Astrocyte (in vitro differentiated cells and primary cell): Measurements from ENCODE around the gene ZNF362. TPM values are rescaled to one million over a fixed set of nuclear protein-coding genes. Genes with fewer than 3 reads are reported as not detected.

Experiments
- DNase-seq: peaks from one replicate; pipeline ENCODE4 v3.0.0-alpha.2; 2010; ENCODE audit warnings: low read depth
- FAIRE-seq: peaks from 2 replicates; lab custom pipeline; 2011; peaks lifted over from hg19 to GRCh38; lab: Jason Lieb, UNC
- H2AFZ ChIP-seq: 2 replicates; pipeline ENCODE4 v1.6.0; 2012; ENCODE audit warnings: low read depth, low read length, inconsistent platforms
- H3K27ac ChIP-seq: 2 replicates; pipeline ENCODE4 v1.5.1; 2011; ENCODE audit warnings: low read depth, low read length, inconsistent platforms
- H3K27me3 ChIP-seq: 2 replicates; pipeline ENCODE4 v1.6.0; 2011; ENCODE audit warnings: low read length, inconsistent platforms; ENCODE audit not compliant: insufficient read depth
- H3K36me3 ChIP-seq: 2 replicates; pipeline ENCODE4 v1.5.1; 2011; ENCODE audit warnings: low read length, inconsistent platforms; ENCODE audit not compliant: insufficient read depth
- H3K4me1 ChIP-seq: 2 replicates; pipeline ENCODE4 v1.5.1; 2011; ENCODE audit warnings: low read length, inconsistent platforms; ENCODE audit not compliant: insufficient read depth
- H3K4me2 ChIP-seq: 2 replicates; pipeline ENCODE4 v1.6.0; 2012; ENCODE audit warnings: low read length, inconsistent platforms
- H3K4me3 ChIP-seq: 2 replicates; pipeline ENCODE4 v1.5.1; 2011; ENCODE audit warnings: low read depth, mild to moderate bottlenecking, low read length, inconsistent platforms; ENCODE audit not compliant: insufficient read depth
- H3K79me2 ChIP-seq: 2 replicates; pipeline ENCODE4 v1.6.0; 2012; ENCODE audit warnings: mild to moderate bottlenecking, low read length, inconsistent platforms; ENCODE audit not compliant: insufficient read depth
- H3K9ac ChIP-seq: 2 replicates; pipeline ENCODE4 v1.6.0; 2012; ENCODE audit warnings: mild to moderate bottlenecking, low read length, inconsistent platforms
- H3K9me3 ChIP-seq: 2 replicates; pipeline ENCODE4 v1.5.1; 2012; ENCODE audit warnings: low read depth, mild to moderate bottlenecking, low read length, inconsistent platforms; ENCODE audit not compliant: insufficient read depth
- H4K20me1 ChIP-seq: 2 replicates; pipeline ENCODE4 v1.6.0; 2012; ENCODE audit warnings: low read length, inconsistent platforms; ENCODE audit not compliant: insufficient read depth
- H3K27ac Mint-ChIP-seq: one replicate; pipeline ENCODE4 v1.8.0; 2021; ENCODE audit warnings: mild to moderate bottlenecking, mixed read lengths; ENCODE audit not compliant: unreplicated experiment
- H3K27me3 Mint-ChIP-seq: one replicate; pipeline ENCODE4 v1.8.0; 2021; ENCODE audit warnings: low read depth, mixed read lengths; ENCODE audit not compliant: unreplicated experiment
- H3K36me3 Mint-ChIP-seq: one replicate; pipeline ENCODE4 v1.8.0; 2021; ENCODE audit warnings: low read depth, mixed read lengths; ENCODE audit not compliant: unreplicated experiment
- H3K4me1 Mint-ChIP-seq: one replicate; pipeline ENCODE4 v1.8.0; 2021; ENCODE audit warnings: low read depth, mixed read lengths; ENCODE audit not compliant: unreplicated experiment
- H3K4me3 Mint-ChIP-seq: one replicate; pipeline ENCODE4 v1.8.0; 2021; ENCODE audit warnings: mild to moderate bottlenecking, moderate library complexity, mixed read lengths; ENCODE audit not compliant: unreplicated experiment
- H3K9me3 Mint-ChIP-seq: one replicate; pipeline ENCODE4 v1.8.0; 2021; ENCODE audit warnings: mild to moderate bottlenecking, mixed read lengths; ENCODE audit not compliant: unreplicated experiment
- EZH2 ChIP-seq: IDR thresholded peaks from 2 replicates; pipeline ENCODE4 v1.6.1; 2012; ENCODE audit warnings: mild to moderate bottlenecking, low read length, inconsistent platforms; ENCODE audit not compliant: insufficient read depth
- total RNA-seq: library from RNA; stranded (reverse); gene quantifications from 2 replicates; pipeline ENCODE4 v1.2.1, GENCODE V29; 2021
- TF ChIP-seq, protein P1 (sequence below): IDR thresholded peaks from 2 replicates; pipeline ENCODE4 v1.5.1; 2011; ENCODE audit warnings: low read depth, mild to moderate bottlenecking, inconsistent platforms, low read length, moderate library complexity; ENCODE audit not compliant: insufficient read depth

Gene ZNF362
- total RNA-seq, 1 donor from 2014 or later, result 38.7 TPM

DNA sequence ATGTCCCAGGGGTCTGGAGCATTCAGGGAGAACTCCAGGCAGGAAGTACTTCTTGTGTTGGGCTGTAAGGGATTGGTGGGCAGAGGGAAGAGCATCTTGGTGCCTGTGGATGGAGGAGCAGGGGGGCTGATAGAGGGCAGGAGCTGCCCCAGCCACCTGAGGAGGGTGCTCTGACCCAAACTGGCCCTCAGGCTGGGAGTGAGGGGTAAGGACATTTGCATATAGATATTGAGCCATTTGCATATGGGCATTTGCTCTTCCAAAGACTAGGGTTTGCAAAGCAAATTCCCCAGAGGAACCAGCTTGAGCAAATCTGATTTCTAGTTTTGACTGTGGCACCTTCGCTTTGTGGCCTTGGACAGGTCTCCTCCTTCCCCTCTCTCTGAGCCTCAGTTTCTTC, 18.2 kb downstream of the ZNF362 start:
- no peak overlapping the region for H3K27ac Mint-ChIP-seq
- Histone ChIP-seq H2AFZ (no peak overlapping the region), H3K4me1 (no peaks in the 10 kb centered on the region), H3K9me3 (no peaks in the 10 kb centered on the region), H3K9ac (no peak overlapping the region), H4K20me1 (peaks cover 65% of the 10 kb centered on the region), H3K27ac (no peak overlapping the region), H3K4me2 (no peak overlapping the region), H3K4me3 (no peak overlapping the region), H3K79me2 (peaks cover 61% of the 10 kb centered on the region), H3K27me3 (no peaks in the 10 kb centered on the region), H3K36me3 (peaks cover 14% of the 10 kb centered on the region)
- no peak for FAIRE-seq
- H3K9me3 Mint-ChIP-seq, result no peaks in the 10 kb centered on the region
- peaks cover 20% of the 10 kb centered on the region for H3K36me3 Mint-ChIP-seq
- H3K4me3 Mint-ChIP-seq, result no peak overlapping the region
- TF ChIP-seq, protein P1, sequence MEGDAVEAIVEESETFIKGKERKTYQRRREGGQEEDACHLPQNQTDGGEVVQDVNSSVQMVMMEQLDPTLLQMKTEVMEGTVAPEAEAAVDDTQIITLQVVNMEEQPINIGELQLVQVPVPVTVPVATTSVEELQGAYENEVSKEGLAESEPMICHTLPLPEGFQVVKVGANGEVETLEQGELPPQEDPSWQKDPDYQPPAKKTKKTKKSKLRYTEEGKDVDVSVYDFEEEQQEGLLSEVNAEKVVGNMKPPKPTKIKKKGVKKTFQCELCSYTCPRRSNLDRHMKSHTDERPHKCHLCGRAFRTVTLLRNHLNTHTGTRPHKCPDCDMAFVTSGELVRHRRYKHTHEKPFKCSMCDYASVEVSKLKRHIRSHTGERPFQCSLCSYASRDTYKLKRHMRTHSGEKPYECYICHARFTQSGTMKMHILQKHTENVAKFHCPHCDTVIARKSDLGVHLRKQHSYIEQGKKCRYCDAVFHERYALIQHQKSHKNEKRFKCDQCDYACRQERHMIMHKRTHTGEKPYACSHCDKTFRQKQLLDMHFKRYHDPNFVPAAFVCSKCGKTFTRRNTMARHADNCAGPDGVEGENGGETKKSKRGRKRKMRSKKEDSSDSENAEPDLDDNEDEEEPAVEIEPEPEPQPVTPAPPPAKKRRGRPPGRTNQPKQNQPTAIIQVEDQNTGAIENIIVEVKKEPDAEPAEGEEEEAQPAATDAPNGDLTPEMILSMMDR, result no peak
- no peak for TF ChIP-seq EZH2
- H3K27me3 Mint-ChIP-seq, result no peaks in the 10 kb centered on the region
- H3K4me1 Mint-ChIP-seq, result no peaks in the 10 kb centered on the region
- DNase-seq, result no peak

DNA sequence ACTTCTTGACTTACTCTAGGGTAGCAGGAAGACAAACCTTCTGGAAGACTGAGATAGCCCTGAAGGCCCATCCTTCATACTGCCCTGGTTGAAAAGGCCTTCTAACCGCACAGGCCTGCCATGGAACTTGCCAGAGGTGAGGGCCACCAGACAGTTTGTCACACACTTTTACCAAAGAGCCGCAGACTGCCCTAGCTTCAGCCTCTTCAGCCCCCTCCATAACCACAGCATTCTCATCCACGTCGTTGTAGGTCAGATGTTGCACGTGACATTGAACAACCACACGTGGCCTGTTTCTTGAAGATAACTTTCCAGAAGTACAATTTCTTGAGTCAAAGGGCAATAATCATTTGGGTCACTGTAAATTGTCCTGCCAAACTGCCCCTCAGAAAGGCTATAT, 18.9 kb downstream of the ZNF362 start:
- Mint-ChIP-seq H3K27me3 (no peaks in the 10 kb centered on the region), H3K27ac (no peak overlapping the region), H3K4me3 (no peak overlapping the region), H3K9me3 (no peaks in the 10 kb centered on the region), H3K36me3 (peaks cover 18% of the 10 kb centered on the region), H3K4me1 (no peaks in the 10 kb centered on the region)
- no peak overlapping the region for H3K4me2 ChIP-seq
- no peak for FAIRE-seq
- no peaks in the 10 kb centered on the region for H3K4me1 ChIP-seq
- DNase-seq, result no peak
- H3K4me3 ChIP-seq, result no peak overlapping the region
- TF ChIP-seq, protein P1, result no peak
- TF ChIP-seq EZH2, result no peak
- H3K27ac ChIP-seq, result no peak overlapping the region
- H3K27me3 ChIP-seq, result no peaks in the 10 kb centered on the region
- peaks cover 59% of the 10 kb centered on the region for H4K20me1 ChIP-seq
- H2AFZ ChIP-seq, result no peak overlapping the region
- H3K9me3 ChIP-seq, result no peaks in the 10 kb centered on the region
- peaks cover 14% of the 10 kb centered on the region for H3K36me3 ChIP-seq
- peaks cover 56% of the 10 kb centered on the region for H3K79me2 ChIP-seq
- no peak overlapping the region for H3K9ac ChIP-seq

DNA sequence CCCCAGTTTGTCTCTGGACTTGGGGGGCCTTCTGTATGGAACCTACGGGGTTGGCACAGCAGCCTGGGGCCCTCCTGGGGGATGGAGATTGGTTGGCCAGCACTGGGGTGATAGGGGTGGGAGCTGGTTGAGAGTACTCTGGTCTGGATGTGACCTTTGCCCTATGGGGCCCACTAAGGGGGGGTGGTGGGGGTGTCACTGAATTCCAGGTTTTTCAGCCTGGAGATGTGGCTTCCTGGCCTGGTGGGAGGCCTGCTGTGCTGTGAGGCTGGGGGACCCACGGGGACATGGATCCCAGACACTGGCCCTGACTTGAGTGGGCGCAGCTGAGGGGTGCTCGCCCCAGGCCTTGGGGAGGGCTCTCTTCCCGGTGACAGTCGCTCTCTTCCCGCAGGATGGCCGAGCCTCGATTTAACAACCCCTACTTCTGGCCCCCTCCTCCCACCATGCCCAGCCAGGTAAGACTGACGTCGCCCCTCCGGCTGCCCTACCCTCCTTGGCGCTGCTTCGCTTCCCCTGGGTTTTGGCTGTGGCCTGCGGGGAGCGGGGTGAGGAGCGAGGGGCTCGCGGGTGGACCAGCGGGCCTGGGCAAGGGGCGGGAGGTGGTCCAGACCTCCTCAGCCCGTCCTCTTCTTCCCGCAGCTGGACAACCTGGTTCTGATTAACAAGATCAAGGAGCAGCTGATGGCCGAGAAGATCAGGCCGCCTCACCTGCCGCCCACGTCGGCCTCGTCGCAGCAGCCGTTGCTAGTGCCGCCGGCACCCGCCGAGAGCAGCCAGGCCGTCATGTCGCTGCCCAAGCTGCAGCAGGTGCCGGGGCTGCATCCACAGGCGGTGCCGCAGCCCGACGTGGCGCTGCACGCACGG, 19.6 kb downstream of the ZNF362 start:
- Histone ChIP-seq H3K9me3 (no peaks in the 10 kb centered on the region), H3K4me2 (no peak overlapping the region), H4K20me1 (peaks cover 52% of the 10 kb centered on the region), H3K27ac (no peak overlapping the region), H3K27me3 (no peaks in the 10 kb centered on the region), H3K36me3 (peaks cover 16% of the 10 kb centered on the region), H2AFZ (no peak overlapping the region), H3K4me3 (no peak overlapping the region), H3K79me2 (peaks cover 48% of the 10 kb centered on the region), H3K9ac (no peak overlapping the region), H3K4me1 (no peaks in the 10 kb centered on the region)
- H3K27me3 Mint-ChIP-seq, result no peaks in the 10 kb centered on the region
- TF ChIP-seq, protein P1, result no peak
- TF ChIP-seq EZH2, result no peak
- no peak for DNase-seq
- no peak overlapping the region for H3K4me3 Mint-ChIP-seq
- H3K27ac Mint-ChIP-seq, result no peak overlapping the region
- H3K4me1 Mint-ChIP-seq, result no peaks in the 10 kb centered on the region
- peaks cover 18% of the 10 kb centered on the region for H3K36me3 Mint-ChIP-seq
- H3K9me3 Mint-ChIP-seq, result no peaks in the 10 kb centered on the region
- FAIRE-seq, result no peak
